GM19372 (cell line): Measurements from ENCODE around the gene CEACAM16.
A peak's percentile ranks its signal among the peaks of the same experiment; 100 is the strongest.

Experiments used
- ATAC-seq: cut with Tn5 transposase; IDR thresholded peaks from one replicate; pipeline ENCODE4 v1.9.1; 2021; ENCODE audit warnings: mild to moderate bottlenecking, low read depth, moderate library complexity; ENCODE audit not compliant: unreplicated experiment

Gene CEACAM16

DNA sequence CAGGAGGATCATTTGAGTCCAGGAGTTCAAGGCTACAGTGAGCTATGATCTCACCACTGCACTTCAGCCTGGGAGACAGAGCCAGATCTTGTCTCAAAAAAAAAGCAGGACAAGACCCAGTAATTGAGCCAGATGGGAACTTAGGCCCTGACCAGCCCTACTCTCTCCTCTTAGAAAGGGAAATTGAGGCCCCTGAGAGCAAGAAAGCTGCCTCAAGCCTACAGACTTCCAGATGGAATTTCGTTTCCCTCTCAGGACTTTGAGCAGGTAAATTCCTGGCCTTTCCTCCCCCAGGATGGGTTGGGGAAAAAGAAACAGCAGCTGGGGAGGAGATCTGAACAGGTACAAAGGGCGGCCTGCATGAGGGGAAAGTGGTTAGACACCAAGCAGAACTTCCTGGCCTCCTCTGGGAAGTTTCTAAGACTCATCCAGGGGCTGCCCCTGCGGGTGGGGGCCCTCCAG is 46.0 kb downstream of the CEACAM16 start:
- no peak for ATAC-seq

DNA sequence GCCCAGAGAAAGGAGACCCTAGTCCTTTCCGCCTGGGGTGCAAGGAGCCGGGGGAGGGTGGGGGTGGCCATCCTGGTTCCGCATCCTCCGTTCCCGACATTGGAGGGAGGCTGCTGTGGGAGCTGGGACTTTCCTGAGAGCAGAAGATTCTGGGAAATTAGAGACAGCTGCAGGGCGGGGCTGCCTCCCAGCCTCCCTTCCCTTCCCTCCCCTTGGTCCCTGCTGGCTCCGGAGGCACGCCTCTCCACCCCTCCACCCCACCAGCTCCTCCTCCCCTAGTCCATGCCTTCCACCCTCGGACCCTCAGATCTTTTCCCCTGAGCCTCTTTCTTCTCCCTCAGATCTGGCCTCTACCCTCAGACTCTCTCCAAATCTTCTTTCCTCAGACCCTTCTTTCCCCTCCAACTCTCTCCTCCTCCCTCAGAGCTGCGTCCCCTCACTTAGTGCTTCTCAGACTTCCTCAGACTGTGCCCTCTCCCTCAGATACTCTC is 46.4 kb downstream of the CEACAM16 start:
- no peak for ATAC-seq

DNA sequence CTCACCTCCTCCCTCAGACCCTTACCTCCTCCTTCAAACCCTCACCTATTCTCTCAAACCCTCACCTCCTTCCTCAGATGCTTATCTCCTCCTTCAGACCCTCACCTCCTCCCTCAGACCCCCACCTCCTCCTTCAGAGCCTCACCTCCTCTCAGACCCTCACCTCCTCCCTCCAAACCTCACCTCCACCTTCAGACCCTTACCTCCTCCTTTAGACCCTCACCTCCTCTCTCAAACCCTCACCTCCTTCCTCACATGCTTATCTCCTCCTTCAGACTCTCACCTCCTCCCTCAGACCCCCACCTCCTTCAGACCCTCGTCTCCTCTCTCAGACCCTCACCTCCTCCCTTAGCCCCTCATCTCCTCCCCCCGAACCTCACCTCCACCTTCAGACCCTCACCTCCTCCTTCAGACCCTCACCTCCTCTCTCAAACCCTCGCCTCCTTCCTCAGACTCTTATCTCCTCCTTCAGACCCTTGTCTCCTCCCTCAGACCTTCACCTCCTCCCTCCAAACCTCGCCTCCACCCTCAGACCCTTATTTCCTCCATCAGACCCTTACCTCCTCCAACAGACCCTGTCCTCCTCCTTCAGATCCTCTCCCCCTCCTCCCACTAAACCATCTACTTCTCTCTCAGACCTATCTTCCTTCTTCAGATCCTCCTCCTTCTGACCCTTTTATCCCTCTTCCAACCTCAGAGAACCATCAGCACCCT is 47.1 kb downstream of the CEACAM16 start:
- ATAC-seq, result no peak

DNA sequence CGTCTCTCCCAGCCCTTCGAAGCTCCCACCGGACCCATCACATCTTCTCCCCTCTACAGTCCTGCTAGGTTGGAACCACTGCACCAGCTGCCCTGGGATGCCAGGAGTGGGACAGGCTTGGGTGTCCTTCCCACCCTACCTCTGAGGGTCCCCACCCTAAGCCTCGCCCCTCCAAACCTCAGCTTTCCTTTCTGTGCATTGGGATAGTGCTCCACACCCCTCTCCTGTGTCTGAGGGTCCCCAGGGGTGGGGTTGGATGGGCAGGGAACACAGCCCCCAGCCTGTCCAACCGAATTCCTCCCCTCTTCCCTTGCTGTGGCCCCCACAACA is 47.6 kb downstream of the CEACAM16 start:
- ATAC-seq, result no peak

DNA sequence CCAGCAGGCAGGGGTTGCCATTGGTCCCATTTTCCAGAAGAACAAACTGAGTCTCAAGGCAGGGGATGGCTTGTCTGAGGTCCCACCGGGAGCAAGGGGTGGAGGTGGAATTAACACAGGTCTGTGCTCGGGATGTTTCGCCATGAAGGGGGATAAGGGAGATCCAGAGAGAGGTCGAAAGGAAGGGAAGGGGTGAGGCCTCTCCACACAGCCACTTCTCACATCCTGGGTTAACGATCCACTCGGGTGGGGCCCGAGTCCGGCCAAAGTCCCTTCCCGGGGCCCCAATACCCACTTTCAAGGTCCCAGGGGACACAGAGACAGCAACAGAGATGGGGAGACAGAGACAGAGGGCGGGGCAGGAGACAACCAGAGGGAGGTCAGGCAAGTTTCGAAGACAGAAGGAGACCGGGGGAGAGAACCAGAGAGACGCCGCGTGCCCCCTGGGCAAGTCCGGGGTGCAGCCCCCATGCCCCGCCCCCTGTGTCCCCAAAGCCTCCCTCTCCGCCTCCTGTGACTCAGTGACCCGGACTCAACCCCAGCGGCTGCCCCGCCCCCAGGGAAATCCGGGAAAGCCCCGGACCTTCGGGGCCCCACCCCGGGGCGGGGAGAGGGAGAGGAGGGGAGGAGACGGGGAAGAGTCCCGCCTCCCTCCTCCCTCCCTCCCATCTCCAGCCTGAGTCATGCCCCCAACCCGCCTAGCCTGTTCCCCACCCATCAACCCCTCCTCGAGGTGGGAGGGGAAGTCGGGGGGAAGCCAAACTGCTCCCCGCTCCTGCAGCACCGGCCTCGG is 48.2 kb downstream of the CEACAM16 start:
- ATAC-seq, result peak; percentile 42

DNA sequence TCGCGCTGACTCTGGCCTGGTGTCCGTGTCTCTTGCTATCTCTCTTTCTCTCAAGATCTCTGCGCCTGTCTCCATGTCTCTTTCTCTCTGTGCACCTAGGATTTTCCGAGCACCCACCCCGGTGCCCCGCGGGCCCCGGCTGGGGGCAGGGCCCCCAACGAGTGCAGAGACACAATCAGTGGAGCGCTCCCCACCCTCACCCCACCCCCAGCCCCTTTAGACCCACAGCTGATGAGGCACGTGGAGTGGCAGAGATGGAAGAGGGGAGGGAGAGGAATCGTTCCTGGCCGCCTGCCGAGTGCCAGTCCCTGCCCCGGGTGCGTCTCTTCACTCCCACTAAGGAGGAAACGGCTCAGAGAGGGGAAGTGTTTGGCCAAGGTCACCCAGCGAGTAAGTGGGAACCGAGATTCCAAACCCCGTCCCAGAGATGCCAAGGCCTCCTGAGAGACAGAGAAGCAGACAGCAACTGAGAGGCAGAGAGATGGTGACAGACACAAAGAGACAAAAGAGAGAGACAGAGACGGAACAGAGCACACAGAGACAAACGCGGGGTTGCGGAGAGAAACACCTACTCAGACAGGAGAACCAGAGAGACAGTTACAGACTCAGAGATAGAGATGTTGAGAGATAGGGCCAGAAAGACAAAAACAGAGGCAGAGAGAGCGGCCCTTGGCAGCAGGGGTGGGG is 48.9 kb downstream of the CEACAM16 start:
- peak; percentile 1 for ATAC-seq

DNA sequence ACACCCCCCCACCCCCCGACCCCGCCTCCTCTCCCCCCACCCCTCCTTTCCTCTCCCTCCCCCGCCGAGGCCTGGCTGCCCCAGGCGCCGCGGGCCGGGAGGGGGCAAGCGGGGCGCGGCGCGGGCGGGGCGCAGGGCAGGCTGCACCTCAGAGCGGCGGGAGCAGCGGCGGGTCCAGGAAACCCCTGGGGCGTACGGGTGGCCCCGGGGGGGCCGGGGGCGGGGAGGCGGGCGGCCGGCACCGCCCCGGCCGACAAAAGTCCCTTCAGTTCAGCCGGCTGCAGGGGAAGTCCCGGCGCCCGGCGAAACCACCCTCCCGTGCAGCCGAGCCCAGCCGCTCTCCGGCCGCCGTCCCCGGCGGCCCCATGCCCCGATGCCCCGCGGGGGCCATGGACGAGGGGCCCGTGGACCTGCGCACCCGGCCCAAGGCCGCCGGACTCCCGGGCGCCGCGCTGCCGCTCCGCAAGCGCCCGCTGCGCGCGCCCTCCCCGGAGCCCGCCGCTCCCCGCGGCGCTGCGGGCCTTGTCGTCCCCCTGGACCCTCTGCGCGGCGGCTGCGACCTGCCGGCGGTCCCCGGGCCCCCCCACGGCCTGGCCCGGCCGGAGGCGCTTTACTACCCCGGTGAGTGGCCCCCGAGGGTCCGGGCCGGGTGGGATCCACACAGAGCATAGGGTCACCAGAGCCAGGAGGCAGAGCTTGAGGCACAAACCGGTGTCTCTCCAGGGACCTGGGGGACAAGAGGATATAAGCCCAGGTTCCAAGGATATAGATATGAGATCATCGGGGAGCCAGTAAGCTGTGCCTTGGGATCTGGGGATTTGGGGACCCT is 49.7 kb downstream of the CEACAM16 start, which contains the start of gene BCL3:
TSS of gene BCL3 (plus strand) at position 283 of the 829 bp plus-strand sequence. CDS start at position 366, 83 bp downstream.
- peak; percentile 45 for ATAC-seq

DNA sequence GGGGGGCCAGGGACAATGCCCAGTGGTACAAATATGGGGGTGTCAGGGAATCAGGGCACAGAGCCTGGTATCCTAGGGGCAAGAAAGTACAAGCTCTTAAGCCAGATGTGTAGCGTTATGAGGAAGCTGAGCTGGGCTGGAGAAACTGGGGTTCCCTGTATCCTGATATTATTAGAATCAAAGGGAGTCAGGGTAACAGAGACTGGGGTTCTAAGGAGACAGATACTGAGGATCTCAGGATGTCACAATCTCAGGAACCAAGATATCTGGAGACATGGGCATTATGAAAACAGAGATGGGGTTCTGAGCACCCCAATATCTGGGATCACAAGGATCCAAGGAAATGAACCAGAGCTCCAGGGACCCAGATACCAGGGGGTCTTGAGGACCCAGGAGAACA is 50.3 kb downstream of the CEACAM16 start:
- no peak for ATAC-seq

DNA sequence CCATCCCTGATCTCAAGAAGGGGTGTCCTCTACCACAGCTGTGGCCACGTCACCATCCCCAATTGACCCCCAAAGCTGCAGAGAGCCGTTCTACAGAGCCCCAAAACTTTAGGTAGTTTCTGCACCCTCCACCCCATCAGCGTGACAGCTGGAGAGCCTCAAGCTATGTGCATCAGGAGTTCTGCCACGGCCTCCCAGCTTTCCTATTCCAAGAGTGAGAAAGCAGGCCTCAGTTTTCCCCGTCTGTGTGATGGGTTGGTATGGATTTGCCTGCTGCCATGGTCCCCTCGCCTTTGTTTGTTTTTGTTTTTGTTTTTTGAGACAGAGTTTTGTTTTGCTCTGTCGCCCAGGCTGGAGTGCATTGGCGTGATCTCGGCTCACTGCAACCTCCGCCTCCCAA is 51.0 kb downstream of the CEACAM16 start:
- no peak for ATAC-seq

DNA sequence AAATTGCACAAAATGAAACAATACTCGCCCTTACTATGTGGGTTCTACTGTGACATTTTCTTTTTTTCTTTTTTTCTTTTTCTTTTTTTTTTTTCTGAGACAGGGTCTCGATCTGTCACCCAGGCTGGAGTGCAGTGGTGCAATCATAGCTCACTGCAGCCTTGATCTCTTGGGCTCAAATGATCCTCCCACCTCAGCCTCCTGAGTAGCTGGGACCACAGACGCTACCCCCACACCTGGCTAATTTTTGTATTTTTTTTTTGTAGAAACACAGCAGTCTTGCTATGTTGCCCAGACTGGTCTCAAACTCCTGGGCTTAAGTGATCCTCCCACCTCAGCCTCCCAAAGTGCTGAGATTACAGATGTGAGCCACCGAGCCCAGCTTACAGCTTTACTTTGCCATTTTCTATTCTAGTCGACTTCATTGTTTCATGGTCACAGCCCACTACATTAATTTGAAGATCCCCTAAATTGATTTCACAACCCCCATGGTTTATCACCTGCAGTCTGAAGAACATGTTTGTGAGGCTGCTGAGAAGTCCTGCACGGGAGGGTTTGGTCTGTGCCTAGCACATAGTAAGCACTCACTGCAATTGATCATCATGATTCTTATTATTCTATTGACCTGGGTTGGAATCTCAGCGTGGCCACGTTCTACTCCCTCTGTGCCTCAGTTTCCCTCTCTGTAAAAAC is 53.3 kb downstream of the CEACAM16 start:
- ATAC-seq, result no peak

DNA sequence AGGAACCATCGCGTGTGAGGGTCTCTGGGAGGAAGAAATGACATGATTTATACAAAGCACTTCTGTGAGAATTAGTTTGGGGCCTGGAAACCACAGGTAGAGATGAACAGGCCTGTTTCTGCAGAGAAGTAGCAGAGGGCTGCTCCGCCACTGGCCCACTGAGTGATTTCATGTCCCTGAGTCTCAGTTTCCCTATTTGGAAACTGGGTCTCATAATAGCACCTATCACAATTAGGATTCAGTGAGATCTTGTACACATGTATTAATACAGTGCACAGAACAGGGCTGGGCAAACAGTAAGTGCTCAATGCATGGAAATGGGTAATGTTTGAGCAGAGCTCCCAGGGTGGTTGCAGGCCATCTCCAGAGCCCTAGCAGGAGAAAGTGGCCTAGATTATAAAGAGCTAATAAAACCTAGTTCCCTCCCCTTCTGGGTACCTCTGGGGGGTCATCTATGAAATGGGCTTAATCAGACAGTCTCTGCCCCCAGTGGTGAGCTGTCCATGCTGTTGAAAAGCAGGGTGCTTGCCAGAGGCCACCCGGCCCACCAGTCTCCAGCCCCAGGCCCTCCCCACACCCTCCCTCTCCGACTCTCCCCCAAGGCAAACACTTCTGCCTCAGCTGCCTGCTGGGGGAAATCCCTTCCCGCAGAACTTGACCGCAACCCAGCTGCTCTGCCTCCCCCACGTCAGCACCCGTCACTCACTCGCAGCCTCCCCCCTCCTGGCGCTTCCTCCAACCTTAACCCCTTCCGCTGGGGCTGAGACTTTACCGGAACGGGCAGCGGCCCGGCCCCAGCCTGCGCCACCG is 54.1 kb downstream of the CEACAM16 start:
- ATAC-seq, result peak; percentile 71

DNA sequence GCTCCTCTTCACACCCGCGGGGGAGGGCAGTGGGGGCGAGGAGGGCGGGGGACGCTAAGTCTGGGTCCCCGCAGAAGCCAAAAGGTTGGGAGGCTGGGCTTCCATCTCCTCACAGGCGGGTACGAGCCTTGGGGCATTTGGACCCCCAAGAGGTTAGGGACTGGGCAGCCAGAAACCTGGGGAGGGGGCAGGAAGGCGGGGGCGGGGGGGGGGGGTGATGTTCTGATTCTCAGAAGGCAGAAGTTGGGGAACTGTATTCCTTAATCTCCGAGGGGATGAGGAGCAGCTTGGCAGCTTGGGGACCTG is 54.6 kb downstream of the CEACAM16 start:
- no peak for ATAC-seq

DNA sequence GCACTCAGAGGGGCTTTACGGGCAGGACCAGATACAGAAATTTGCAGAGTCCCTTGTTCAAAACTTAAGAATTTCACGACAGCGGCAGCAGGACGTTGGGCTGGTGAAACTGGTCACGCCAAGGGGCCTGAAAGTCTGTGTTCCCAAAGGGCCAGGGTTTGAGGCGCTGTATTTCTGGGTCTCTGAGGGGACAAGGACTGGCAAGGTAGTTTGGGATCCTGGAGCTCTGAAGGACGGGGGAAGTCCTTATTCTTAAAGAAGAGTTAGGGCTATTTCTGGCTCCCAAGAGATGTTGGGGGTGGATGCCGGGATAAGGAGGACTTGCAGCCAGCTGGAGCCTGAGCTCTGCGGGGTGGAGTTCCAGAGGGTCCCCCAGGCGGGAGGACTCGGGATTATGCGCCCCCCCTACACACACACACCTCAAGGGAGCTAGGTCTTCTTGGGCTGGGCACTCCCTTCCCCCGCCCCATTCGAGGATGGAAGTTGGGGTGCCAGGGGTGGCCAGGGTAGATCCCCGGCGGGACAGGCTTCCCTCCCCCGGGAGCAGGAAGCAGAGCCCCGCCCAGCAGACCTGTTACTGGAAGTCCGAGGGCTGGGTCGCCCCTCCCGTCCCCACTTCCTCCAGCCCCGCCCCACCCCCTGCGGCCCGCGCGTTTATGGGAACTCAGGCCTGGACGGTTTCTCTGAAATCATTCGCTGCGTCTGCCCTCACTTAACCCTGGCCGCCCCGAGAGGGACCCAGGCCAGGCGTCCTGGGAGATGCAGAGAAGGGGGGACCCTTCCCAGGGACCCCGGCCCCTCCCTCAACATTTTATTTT is 55.2 kb downstream of the CEACAM16 start:
- no peak for ATAC-seq

DNA sequence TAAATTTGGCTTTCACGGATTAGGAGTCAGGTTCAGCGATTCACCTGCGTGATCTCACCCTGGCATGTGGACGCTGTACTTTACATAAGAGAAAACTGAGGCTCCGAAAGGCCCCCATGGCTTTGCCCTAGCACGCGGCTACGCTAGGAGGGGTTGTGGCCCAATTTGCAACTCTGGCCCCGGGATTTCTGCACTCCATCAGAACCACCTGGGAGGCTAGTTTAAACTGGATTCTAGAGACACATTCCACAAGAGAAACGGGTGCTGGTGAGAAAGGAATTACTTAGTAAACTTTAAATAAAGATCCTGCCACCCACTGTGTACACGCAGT is 55.8 kb downstream of the CEACAM16 start:
- ATAC-seq, result no peak

DNA sequence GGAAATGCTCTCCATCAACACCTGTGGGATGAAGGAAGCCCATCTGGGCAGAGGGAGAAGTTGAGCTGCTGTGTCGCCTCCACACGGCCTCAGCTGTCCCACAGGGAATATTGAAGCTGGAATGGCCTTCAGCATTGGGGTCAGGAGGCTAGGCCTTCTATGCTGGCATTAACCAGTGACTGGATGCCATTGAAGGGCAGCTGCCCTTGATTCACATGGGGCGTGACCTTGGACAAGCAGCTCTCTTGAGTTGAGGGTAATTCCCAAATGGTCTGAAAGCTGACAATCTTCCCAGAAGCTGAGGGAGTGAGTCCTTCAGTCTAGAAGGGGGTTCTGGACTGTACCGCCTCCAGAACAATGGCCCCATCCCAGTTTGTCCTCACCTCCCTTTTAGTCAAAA is 56.3 kb downstream of the CEACAM16 start:
- no peak for ATAC-seq

DNA sequence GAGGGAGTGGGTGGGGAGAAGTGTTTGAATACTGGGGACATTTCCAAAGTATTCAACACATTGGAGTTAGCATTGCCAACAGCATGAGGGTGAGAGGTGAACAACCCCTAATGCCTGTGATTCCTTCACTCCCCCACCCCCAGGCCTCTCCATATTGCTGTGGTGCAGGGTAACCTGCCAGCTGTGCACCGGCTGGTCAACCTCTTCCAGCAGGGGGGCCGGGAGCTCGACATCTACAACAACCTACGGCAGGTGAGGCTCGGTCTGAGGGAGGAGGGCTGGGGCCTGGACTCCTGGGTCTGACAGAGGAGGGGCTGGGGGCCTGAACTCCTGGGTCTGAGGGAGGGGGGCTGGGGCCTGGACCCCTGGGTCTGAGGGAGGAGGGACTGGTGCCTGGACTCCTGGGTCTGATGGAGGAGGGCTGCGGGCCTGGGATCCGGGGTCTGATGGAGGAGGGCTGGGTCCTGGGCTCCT is 57.2 kb downstream of the CEACAM16 start:
- no peak for ATAC-seq

DNA sequence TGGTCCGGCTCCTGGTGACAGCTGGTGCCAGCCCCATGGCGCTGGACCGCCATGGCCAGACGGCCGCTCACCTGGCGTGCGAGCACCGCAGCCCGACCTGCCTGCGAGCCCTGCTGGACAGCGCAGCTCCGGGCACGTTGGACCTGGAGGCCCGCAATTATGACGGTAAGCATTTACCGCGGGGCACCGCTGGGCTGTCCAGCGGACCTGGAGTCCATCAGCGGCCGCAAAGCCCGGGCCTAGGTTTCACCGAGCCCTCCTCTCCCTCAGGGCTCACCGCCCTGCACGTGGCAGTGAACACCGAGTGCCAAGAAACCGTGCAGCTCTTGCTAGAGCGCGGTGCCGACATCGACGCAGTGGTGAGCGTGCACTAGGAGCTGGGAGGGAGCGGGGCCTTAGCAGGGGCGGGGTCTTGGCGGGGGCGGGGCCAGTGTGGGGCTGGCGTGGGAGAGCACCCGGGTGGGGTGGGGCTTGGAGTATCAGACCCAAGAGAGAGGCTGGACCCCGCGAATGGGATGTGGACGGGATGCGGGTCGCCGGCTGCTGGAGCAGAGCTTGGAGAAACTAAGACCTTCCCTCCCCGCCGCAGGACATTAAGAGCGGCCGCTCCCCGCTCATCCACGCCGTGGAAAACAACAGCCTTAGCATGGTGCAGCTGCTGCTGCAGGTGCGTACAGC is 58.2 kb downstream of the CEACAM16 start:
- ATAC-seq, result no peak
